ENCODE results near the gene LHX4. TPM values are rescaled to one million over a fixed set of nuclear protein-coding genes. Genes with fewer than 3 reads are reported as not detected.

Gene LHX4
- total and polyA plus RNA-seq, 7 donors: 0.44 to 0.92 (median 0.60) TPM; not detected in 4

GRCh38 chr1:180254496-180254819, 24.4 kb downstream of the LHX4 start:
- H3K9me3 ChIP-seq: no peaks in the 10 kb centered on the region
- TF ChIP-seq, protein P1, sequence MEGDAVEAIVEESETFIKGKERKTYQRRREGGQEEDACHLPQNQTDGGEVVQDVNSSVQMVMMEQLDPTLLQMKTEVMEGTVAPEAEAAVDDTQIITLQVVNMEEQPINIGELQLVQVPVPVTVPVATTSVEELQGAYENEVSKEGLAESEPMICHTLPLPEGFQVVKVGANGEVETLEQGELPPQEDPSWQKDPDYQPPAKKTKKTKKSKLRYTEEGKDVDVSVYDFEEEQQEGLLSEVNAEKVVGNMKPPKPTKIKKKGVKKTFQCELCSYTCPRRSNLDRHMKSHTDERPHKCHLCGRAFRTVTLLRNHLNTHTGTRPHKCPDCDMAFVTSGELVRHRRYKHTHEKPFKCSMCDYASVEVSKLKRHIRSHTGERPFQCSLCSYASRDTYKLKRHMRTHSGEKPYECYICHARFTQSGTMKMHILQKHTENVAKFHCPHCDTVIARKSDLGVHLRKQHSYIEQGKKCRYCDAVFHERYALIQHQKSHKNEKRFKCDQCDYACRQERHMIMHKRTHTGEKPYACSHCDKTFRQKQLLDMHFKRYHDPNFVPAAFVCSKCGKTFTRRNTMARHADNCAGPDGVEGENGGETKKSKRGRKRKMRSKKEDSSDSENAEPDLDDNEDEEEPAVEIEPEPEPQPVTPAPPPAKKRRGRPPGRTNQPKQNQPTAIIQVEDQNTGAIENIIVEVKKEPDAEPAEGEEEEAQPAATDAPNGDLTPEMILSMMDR (IDR thresholded peaks at IDR 0.05): no peak
- TF ChIP-seq POLR2A (IDR thresholded peaks at IDR 0.05): no peak
- no peak for TF ChIP-seq EP300 (IDR thresholded peaks at IDR 0.05)
- no peak for TF ChIP-seq POLR2AphosphoS5 (IDR thresholded peaks at IDR 0.05)
- peaks cover 18 to 82% (median 41%) of the 10 kb centered on the region in 3 donors for H3K27me3 ChIP-seq
- H3K27ac ChIP-seq: no peak overlapping the region
- WGBS, 2 donors: 90 to 94% methylated on average over 9 of the region's 9 CpGs
- no peak for DNase-seq
- H3K36me3 ChIP-seq: no peaks in the 10 kb centered on the region
- intact Hi-C loops (cut with DNase I): loop anchor here (5.0 kb wide), 1 partner anchor 228 kb away; no protein-coding TSS in a partner anchor
- H3K4me3 ChIP-seq: no peak overlapping the region
- H3K4me1 ChIP-seq: no peaks in the 10 kb centered on the region

- TF ChIP-seq POLR2AphosphoS5 (IDR thresholded peaks at IDR 0.05) (no peak), EP300 (IDR thresholded peaks at IDR 0.05) (no peak), POLR2A (IDR thresholded peaks at IDR 0.05) (no peak)
- TF ChIP-seq, protein P1 (IDR thresholded peaks at IDR 0.05): no peak
- Histone ChIP-seq H3K36me3 (no peaks in the 10 kb centered on the region), H3K27ac (no peak overlapping the region), H3K4me3 (no peak overlapping the region), H3K4me1 (no peaks in the 10 kb centered on the region), H3K27me3 (peaks cover 18 to 82% (median 41%) of the 10 kb centered on the region in 3 donors), H3K9me3 (no peaks in the 10 kb centered on the region)
- DNase-seq: peak; percentile 52
- intact Hi-C loops (cut with DNase I): loop anchor here (5.0 kb wide), 1 partner anchor 227 kb away; no protein-coding TSS in a partner anchor
- WGBS, 2 donors: 93 to 94% methylated on average over 11 of the region's 11 CpGs
Measured at GRCh38 chr1:180254854-180255253, 24.8 kb downstream of the LHX4 start.

GRCh38 chr1:180255536-180256340, 25.7 kb downstream of the LHX4 start:
- intact Hi-C loops (cut with DNase I): no loop called here
- no peak for TF ChIP-seq POLR2A (IDR thresholded peaks at IDR 0.05)
- TF ChIP-seq EP300 (IDR thresholded peaks at IDR 0.05): no peak
- no peak for TF ChIP-seq POLR2AphosphoS5 (IDR thresholded peaks at IDR 0.05)
- TF ChIP-seq, protein P1 (IDR thresholded peaks at IDR 0.05): no peak
- Histone ChIP-seq H3K4me1 (no peaks in the 10 kb centered on the region), H3K27me3 (peaks cover 18 to 76% (median 41%) of the 10 kb centered on the region in 3 donors), H3K36me3 (no peaks in the 10 kb centered on the region), H3K27ac (no peak overlapping the region), H3K4me3 (no peak overlapping the region), H3K9me3 (no peaks in the 10 kb centered on the region)
- DNase-seq: no peak
- 74 to 80% methylated on average over 18 of the region's 18 CpGs for WGBS, 2 donors

GRCh38 chr1:180256341-180257027, 26.4 kb downstream of the LHX4 start:
- H3K9me3 ChIP-seq: no peaks in the 10 kb centered on the region
- peaks cover 0 to 2% (median 2%) of the 10 kb centered on the region in 4 donors for H3K4me1 ChIP-seq
- peaks cover 18 to 72% (median 41%) of the 10 kb centered on the region in 3 donors for H3K27me3 ChIP-seq
- no peak for DNase-seq
- no peak overlapping the region for H3K4me3 ChIP-seq
- H3K27ac ChIP-seq: no peak overlapping the region
- 82 to 87% methylated on average over 15 of the region's 15 CpGs for WGBS, 2 donors
- H3K36me3 ChIP-seq: no peaks in the 10 kb centered on the region
- no peak for TF ChIP-seq POLR2AphosphoS5 (IDR thresholded peaks at IDR 0.05)
- no peak for TF ChIP-seq POLR2A (IDR thresholded peaks at IDR 0.05)
- TF ChIP-seq, protein P1 (IDR thresholded peaks at IDR 0.05): no peak
- TF ChIP-seq EP300 (IDR thresholded peaks at IDR 0.05): no peak
- intact Hi-C loops (cut with DNase I): no loop called here
